H9 (cell line): ENCODE measurements around the gene FHIP2A. TPM values are rescaled to one million over a fixed set of nuclear protein-coding genes. Genes with fewer than 3 reads are reported as not detected.

ENCODE experiments used
- DNase-seq: peaks from one replicate; pipeline ENCODE4 v3.0.0-alpha.2; 2017
- H2AFZ ChIP-seq: one replicate; pipeline ENCODE4 v1.6.1; 2013; ENCODE audit warnings: mild to moderate bottlenecking, low read length, control low read depth, moderate library complexity
- H2AK5ac ChIP-seq: 2 replicates; pipeline ENCODE4 v1.6.1; 2013; ENCODE audit warnings: low read length, control low read depth, mixed read lengths; ENCODE audit not compliant: insufficient read length
- H2BK120ac ChIP-seq: one replicate; pipeline ENCODE4 v1.6.1; 2013; ENCODE audit warnings: low read depth, mild to moderate bottlenecking, low read length, control low read depth, inconsistent platforms; ENCODE audit not compliant: poor library complexity, severe bottlenecking
- H2BK12ac ChIP-seq: 2 replicates; pipeline ENCODE4 v1.6.1; 2013; ENCODE audit warnings: low read length, control low read depth, mixed read lengths, low read depth; ENCODE audit not compliant: insufficient read length
- H2BK15ac ChIP-seq: 2 replicates; pipeline ENCODE4 v1.6.1; 2013; ENCODE audit warnings: low read depth, low read length, control low read depth
- H2BK20ac ChIP-seq: one replicate; pipeline ENCODE4 v1.6.1; 2013; ENCODE audit warnings: low read depth, mild to moderate bottlenecking, low read length, control low read depth, inconsistent platforms; ENCODE audit not compliant: poor library complexity, severe bottlenecking
- H2BK5ac ChIP-seq: 2 replicates; pipeline ENCODE4 v1.6.1; 2013; ENCODE audit warnings: low read length, control low read depth, mixed read lengths; ENCODE audit not compliant: insufficient read length
- H3K14ac ChIP-seq: 2 replicates; pipeline ENCODE4 v1.6.1; 2013; ENCODE audit warnings: low read length, control low read depth; ENCODE audit not compliant: insufficient read depth
- H3K18ac ChIP-seq: 2 replicates; pipeline ENCODE4 v1.6.1; 2013; ENCODE audit warnings: low read depth, mild to moderate bottlenecking, mixed read lengths, low read length, control low read depth; ENCODE audit not compliant: insufficient read length
- H3K23ac ChIP-seq: 2 replicates; pipeline ENCODE4 v1.6.1; 2013; ENCODE audit warnings: low read length, control low read depth, mixed read lengths, low read depth; ENCODE audit not compliant: insufficient read length
- H3K23me2 ChIP-seq: 2 replicates; pipeline ENCODE4 v1.6.1; 2013; ENCODE audit warnings: low read depth, mild to moderate bottlenecking, mixed read lengths, low read length, control low read depth; ENCODE audit not compliant: insufficient read length, poor library complexity, severe bottlenecking
- H3K27ac ChIP-seq: 2 replicates; pipeline ENCODE4 v1.5.1; 2013; ENCODE audit warnings: low read length, control low read depth, mixed read lengths, low read depth; ENCODE audit not compliant: insufficient read length
- H3K27me3 ChIP-seq: 2 replicates; pipeline ENCODE4 v1.6.1; 2013; ENCODE audit warnings: low read length, control low read depth, inconsistent platforms; ENCODE audit not compliant: insufficient read depth
- H3K4ac ChIP-seq: 2 replicates; pipeline ENCODE4 v1.6.1; 2013; ENCODE audit warnings: low read depth, mild to moderate bottlenecking, control low read depth, inconsistent platforms, low read length, moderate library complexity
- H3K4me1 ChIP-seq: 2 replicates; pipeline ENCODE4 v1.6.1; 2013; ENCODE audit warnings: low read length, control low read depth, inconsistent platforms; ENCODE audit not compliant: insufficient read depth
- H3K4me2 ChIP-seq: 2 replicates; pipeline ENCODE4 v1.6.1; 2013; ENCODE audit warnings: low read length, control low read depth, mixed read lengths; ENCODE audit not compliant: insufficient read length, insufficient read depth
- H3K56ac ChIP-seq: 2 replicates; pipeline ENCODE4 v1.6.1; 2013; ENCODE audit warnings: low read depth, mild to moderate bottlenecking, mixed read lengths, low read length, control low read depth; ENCODE audit not compliant: insufficient read length
- H3K79me1 ChIP-seq: 2 replicates; pipeline ENCODE4 v1.6.1; 2013; ENCODE audit warnings: low read depth, mild to moderate bottlenecking, moderate library complexity, low read length, control low read depth, inconsistent platforms; ENCODE audit not compliant: insufficient read depth, poor library complexity, severe bottlenecking
- H3K79me2 ChIP-seq: 2 replicates; pipeline ENCODE4 v1.6.1; 2013; ENCODE audit warnings: low read length, control low read depth, inconsistent platforms; ENCODE audit not compliant: insufficient read depth
- H3K9ac ChIP-seq: 2 replicates; pipeline ENCODE4 v1.6.1; 2013; ENCODE audit warnings: low read length, control low read depth, mixed read lengths; ENCODE audit not compliant: insufficient read length; ENCODE audit errors: extremely low read depth
- H3K9me3 ChIP-seq: one replicate; pipeline ENCODE4 v1.6.1; 2013; ENCODE audit warnings: low read depth, low read length, inconsistent platforms; ENCODE audit not compliant: control insufficient read depth
- H3T11ph ChIP-seq: one replicate; pipeline ENCODE4 v1.6.1; 2013; ENCODE audit warnings: mild to moderate bottlenecking, low read length, control low read depth, inconsistent platforms
- H4K20me1 ChIP-seq: one replicate; pipeline ENCODE4 v1.6.1; 2013; ENCODE audit not compliant: control insufficient read depth, insufficient read length, insufficient read depth
- H4K5ac ChIP-seq: 2 replicates; pipeline ENCODE4 v1.6.1; 2013; ENCODE audit warnings: low read depth, mild to moderate bottlenecking, mixed read lengths, low read length, control low read depth; ENCODE audit not compliant: insufficient read length
- H4K8ac ChIP-seq: replicated peaks from 2 replicates; pipeline ENCODE4 v1.6.1; 2013; ENCODE audit warnings: low read length, control low read depth, mixed read lengths, low read depth; ENCODE audit not compliant: insufficient read length
- H4K91ac ChIP-seq: 2 replicates; pipeline ENCODE4 v1.6.1; 2013; ENCODE audit warnings: low read depth, mild to moderate bottlenecking, moderate library complexity, mixed read lengths, low read length, control low read depth; ENCODE audit not compliant: insufficient read length
- H3K27ac Mint-ChIP-seq, 3 experiments: 2 replicates in 2 of 3; 3 replicates in 1 of 3; pipeline ENCODE4 v1.8.0; 2020 to 2021; ENCODE audit warnings: mixed read lengths in 3 of 3, mild to moderate bottlenecking in 1 of 3, moderate library complexity in 1 of 3
- H3K27me3 Mint-ChIP-seq: 2 replicates; pipeline ENCODE4 v1.8.0; 2021; ENCODE audit warnings: low read depth, mild to moderate bottlenecking, moderate library complexity, mixed read lengths
- H3K36me3 Mint-ChIP-seq, 3 experiments: 2 replicates in 2 of 3; 3 replicates in 1 of 3; pipeline ENCODE4 v1.8.0; 2020 to 2021; ENCODE audit warnings: low read depth in 3 of 3, mixed read lengths in 3 of 3; ENCODE audit not compliant: insufficient read depth in 1 of 3
- H3K4me1 Mint-ChIP-seq, 2 experiments: 2 replicates each; pipeline ENCODE4 v1.8.0; 2020; ENCODE audit warnings: mixed read lengths in 2 of 2
- H3K4me3 Mint-ChIP-seq, 2 experiments: 2 replicates in 1 of 2; 3 replicates in 1 of 2; pipeline ENCODE4 v1.8.0; 2020 to 2021; ENCODE audit warnings: mild to moderate bottlenecking in 2 of 2, mixed read lengths in 2 of 2, moderate library complexity in 1 of 2
- H3K9me3 Mint-ChIP-seq, 2 experiments: 2 replicates in 1 of 2; 3 replicates in 1 of 2; pipeline ENCODE4 v1.8.0; 2020; ENCODE audit warnings: mild to moderate bottlenecking in 2 of 2, mixed read lengths in 2 of 2, moderate library complexity in 1 of 2
- WGBS: extraction: QIAGEN DNeasy Blood & Tissue Kit; methylation state at CpG from one replicate; pipeline ENCODE4 v1.1.7; 2013; ENCODE audit warnings: missing lambda C conversion rate, low lambda C conversion rate, mixed read lengths; ENCODE audit not compliant: insufficient read length; ENCODE audit errors: extremely low coverage; 5-methylcytosine and 5-hydroxymethylcytosine counted together
- long read RNA-seq: library from polyadenylated mRNA; unstranded; transcript quantifications from one replicate; pipeline ENCODE4 v2.0.0, GENCODE V29; 2020
- total RNA-seq: library from RNA; stranded (reverse); gene quantifications from 2 replicates; pipeline ENCODE4 v1.2.1, GENCODE V29; 2021
- TF ChIP-seq, protein P1 (sequence below): fragments of 200-600 bp; sonication (generic); conservative IDR thresholded peaks from 3 replicates; pipeline ENCODE4 v1.8.0; 2021; ENCODE audit warnings: antibody characterized with exemption, mild to moderate bottlenecking

FHIP2A gene, protein sequence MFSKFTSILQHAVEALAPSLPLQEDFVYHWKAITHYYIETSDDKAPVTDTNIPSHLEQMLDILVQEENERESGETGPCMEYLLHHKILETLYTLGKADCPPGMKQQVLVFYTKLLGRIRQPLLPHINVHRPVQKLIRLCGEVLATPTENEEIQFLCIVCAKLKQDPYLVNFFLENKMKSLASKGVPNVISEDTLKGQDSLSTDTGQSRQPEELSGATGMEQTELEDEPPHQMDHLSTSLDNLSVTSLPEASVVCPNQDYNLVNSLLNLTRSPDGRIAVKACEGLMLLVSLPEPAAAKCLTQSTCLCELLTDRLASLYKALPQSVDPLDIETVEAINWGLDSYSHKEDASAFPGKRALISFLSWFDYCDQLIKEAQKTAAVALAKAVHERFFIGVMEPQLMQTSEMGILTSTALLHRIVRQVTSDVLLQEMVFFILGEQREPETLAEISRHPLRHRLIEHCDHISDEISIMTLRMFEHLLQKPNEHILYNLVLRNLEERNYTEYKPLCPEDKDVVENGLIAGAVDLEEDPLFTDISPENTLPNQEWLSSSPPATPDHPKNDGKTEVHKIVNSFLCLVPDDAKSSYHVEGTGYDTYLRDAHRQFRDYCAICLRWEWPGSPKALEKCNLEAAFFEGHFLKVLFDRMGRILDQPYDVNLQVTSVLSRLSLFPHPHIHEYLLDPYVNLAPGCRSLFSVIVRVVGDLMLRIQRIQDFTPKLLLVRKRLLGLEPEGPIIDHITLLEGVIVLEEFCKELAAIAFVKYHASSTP
- total RNA-seq = 12.5 and 14.8 TPM in 2 replicates
- long read RNA-seq, full-length matches to known transcripts = 14 of 18 reads
- long read RNA-seq, partial matches to known transcripts = 2 of 18 reads
- long read RNA-seq, other reads (novel, unspliced or antisense) = 2 of 18 reads

DNA sequence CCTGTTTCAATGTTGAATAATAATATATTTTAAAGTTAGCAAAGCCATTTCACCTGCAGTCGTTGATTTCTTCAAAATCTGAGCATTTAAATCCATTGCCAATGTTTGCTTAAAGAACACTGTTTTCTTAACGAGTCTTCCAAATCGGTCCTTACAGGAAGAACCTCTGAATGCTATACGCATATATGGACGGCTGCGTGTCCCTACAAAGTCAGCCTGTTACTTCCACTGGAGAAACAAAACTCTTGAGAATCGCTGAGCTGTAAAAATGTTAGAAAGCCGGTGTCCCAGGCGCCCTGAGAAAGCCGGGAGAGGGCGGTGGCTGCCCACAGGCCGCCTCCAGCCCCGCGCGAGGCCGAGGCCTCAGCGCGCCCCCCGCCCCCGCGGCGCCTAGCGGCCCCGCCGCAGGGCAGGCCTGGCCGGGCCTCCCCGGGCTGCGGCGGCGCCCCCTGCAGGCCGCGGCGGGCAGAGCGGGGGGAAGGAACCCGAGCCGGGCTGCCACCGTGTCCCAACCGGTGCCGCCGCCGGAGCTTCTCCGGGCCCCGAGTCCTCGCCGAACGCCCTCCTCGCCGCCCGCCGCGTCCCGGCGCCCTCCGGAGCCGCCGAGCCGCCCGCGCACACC lies at the start of gene FHIP2A:
FHIP2A (plus strand) TSS at position 488 of the 622 bp plus-strand sequence. CDS start 299 bp downstream, outside the sequence.
- H3K4me3 Mint-ChIP-seq = peak within 1 kb of the TSS; percentile 88 to 93
- WGBS = no CpG with 5 or more reads among the region's 59 CpGs

More for the DNA sequence above, at the start of gene FHIP2A:
- Mint-ChIP-seq H3K9me3 (no peaks in the 10 kb centered on the region), H3K27ac (peak within 1 kb of the TSS; percentile 59 to 96 (median 94); a peak in 6 of 7 replicates), H3K4me1 (peaks cover 7 to 8% of the 10 kb centered on the region in 2 experiments), H3K27me3 (no peaks in the 10 kb centered on the region), H3K36me3 (no peaks in the 10 kb centered on the region; a peak in 1 of 7 replicates)
- Histone ChIP-seq H3K18ac (peak within 1 kb of the TSS; percentile 94), H3K9me3 (no peaks in the 10 kb centered on the region), H3K56ac (no peak within 1 kb of the TSS), H2BK5ac (no peak within 1 kb of the TSS), H3K27ac (no peak within 1 kb of the TSS), H4K91ac (no peak within 1 kb of the TSS), H3T11ph (no peak within 1 kb of the TSS), H2AFZ (peak within 1 kb of the TSS; percentile 14), H3K27me3 (no peaks in the 10 kb centered on the region), H2BK15ac (no peak within 1 kb of the TSS), H3K23ac (no peak within 1 kb of the TSS), H3K4me1 (no peaks in the 10 kb centered on the region; the same call in 1 of the 2 replicates), H3K4ac (no peak within 1 kb of the TSS), H4K8ac (no peak within 1 kb of the TSS), H4K5ac (no peak within 1 kb of the TSS), H2BK120ac (no peak within 1 kb of the TSS), H4K20me1 (no peaks in the 10 kb centered on the region), H3K14ac (peak within 1 kb of the TSS; percentile 99), H3K23me2 (no peaks in the 10 kb centered on the region), H3K79me2 (peaks cover 2% of the 10 kb centered on the region; the same call in 1 of the 2 replicates), H3K79me1 (no peaks in the 10 kb centered on the region), H3K4me2 (peak within 1 kb of the TSS; percentile 66), H2BK20ac (no peak within 1 kb of the TSS), H2BK12ac (no peak within 1 kb of the TSS), H3K9ac (peak within 1 kb of the TSS; percentile 94), H2AK5ac (no peak within 1 kb of the TSS)
- peak; percentile 76 for DNase-seq
- TF ChIP-seq, protein P1, sequence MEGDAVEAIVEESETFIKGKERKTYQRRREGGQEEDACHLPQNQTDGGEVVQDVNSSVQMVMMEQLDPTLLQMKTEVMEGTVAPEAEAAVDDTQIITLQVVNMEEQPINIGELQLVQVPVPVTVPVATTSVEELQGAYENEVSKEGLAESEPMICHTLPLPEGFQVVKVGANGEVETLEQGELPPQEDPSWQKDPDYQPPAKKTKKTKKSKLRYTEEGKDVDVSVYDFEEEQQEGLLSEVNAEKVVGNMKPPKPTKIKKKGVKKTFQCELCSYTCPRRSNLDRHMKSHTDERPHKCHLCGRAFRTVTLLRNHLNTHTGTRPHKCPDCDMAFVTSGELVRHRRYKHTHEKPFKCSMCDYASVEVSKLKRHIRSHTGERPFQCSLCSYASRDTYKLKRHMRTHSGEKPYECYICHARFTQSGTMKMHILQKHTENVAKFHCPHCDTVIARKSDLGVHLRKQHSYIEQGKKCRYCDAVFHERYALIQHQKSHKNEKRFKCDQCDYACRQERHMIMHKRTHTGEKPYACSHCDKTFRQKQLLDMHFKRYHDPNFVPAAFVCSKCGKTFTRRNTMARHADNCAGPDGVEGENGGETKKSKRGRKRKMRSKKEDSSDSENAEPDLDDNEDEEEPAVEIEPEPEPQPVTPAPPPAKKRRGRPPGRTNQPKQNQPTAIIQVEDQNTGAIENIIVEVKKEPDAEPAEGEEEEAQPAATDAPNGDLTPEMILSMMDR = peak; percentile 65; the same call in 2 of the 3 replicates
